ENCODE results near the gene RBM47.

RBM47 gene

GRCh38 chr4:40502934-40503333, 126.7 kb downstream of the RBM47 start:
- H3K4me2 ChIP-seq (ENCODE audit: low read length): no peak overlapping the region
- H3K27me3 ChIP-seq (ENCODE audit: control insufficient read depth, insufficient read depth, low read length): no peaks in the 10 kb centered on the region
- no peak for TF ChIP-seq CTCF (IDR thresholded peaks at IDR 0.05)
- peaks cover 4% of the 10 kb centered on the region for H3K4me1 ChIP-seq
- H3K9ac ChIP-seq: no peak overlapping the region
- no peak overlapping the region for H2AFZ ChIP-seq
- no peak overlapping the region for H3K4me3 ChIP-seq (ENCODE audit: low read depth, low read length)
- H3K79me2 ChIP-seq: peaks cover 6% of the 10 kb centered on the region
- H3K36me3 ChIP-seq (ENCODE audit: control insufficient read depth, insufficient read depth, low read length): no peaks in the 10 kb centered on the region
- no peak overlapping the region for H3K27ac ChIP-seq
- H3K9me3 ChIP-seq (ENCODE audit: control insufficient read depth, low read length): no peaks in the 10 kb centered on the region

GRCh38 chr4:40502220-40502619, 127.4 kb downstream of the RBM47 start:
- Histone ChIP-seq H3K4me1 (peaks cover 4% of the 10 kb centered on the region), H3K4me3 (ENCODE audit: low read depth, low read length) (no peak overlapping the region), H3K36me3 (ENCODE audit: control insufficient read depth, insufficient read depth, low read length) (no peaks in the 10 kb centered on the region), H3K9ac (no peak overlapping the region), H3K9me3 (ENCODE audit: control insufficient read depth, low read length) (no peaks in the 10 kb centered on the region), H3K27me3 (ENCODE audit: control insufficient read depth, insufficient read depth, low read length) (no peaks in the 10 kb centered on the region), H3K4me2 (ENCODE audit: low read length) (no peak overlapping the region), H2AFZ (no peak overlapping the region), H3K79me2 (peaks cover 6% of the 10 kb centered on the region), H3K27ac (peak overlapping the region; percentile 29)
- TF ChIP-seq CTCF (IDR thresholded peaks at IDR 0.05): no peak

DNA sequence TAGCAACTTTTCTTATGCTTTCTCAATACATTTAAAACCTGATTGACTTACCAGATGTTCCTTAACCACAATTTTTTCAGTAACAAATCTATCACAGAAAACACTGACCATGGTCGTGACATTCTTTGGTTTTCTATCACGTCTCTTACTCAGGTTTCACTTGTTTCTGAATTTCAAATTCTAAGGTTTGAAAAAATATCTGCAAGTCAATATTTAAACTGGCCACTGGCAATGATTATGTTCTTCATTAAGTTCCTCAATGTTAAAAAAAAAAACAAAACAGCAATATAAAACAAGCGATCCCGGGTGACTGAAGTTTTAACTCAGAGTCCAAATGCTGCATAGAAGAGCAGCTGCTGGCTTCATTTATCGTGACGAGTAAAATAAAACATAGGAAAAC, 128.9 kb downstream of the RBM47 start:
- H3K27ac ChIP-seq: no peak overlapping the region
- no peak overlapping the region for H3K9ac ChIP-seq
- H3K36me3 ChIP-seq (ENCODE audit: control insufficient read depth, insufficient read depth, low read length): no peaks in the 10 kb centered on the region
- H3K4me1 ChIP-seq: peaks cover 4% of the 10 kb centered on the region
- H3K4me3 ChIP-seq (ENCODE audit: low read depth, low read length): no peak overlapping the region
- H3K9me3 ChIP-seq (ENCODE audit: control insufficient read depth, low read length): no peaks in the 10 kb centered on the region
- TF ChIP-seq CTCF (IDR thresholded peaks at IDR 0.05): no peak
- no peaks in the 10 kb centered on the region for H3K27me3 ChIP-seq (ENCODE audit: control insufficient read depth, insufficient read depth, low read length)
- peaks cover 11% of the 10 kb centered on the region for H3K79me2 ChIP-seq
- no peak overlapping the region for H2AFZ ChIP-seq
- no peak overlapping the region for H3K4me2 ChIP-seq (ENCODE audit: low read length)

GRCh38 chr4:40493160-40493559, 136.5 kb downstream of the RBM47 start:
- H3K27ac ChIP-seq: peak overlapping the region; percentile 24

More at GRCh38 chr4:40493160-40493559, 136.5 kb downstream of the RBM47 start:
- H3K9me3 ChIP-seq (ENCODE audit: control insufficient read depth, low read length): no peaks in the 10 kb centered on the region
- H3K27me3 ChIP-seq (ENCODE audit: control insufficient read depth, insufficient read depth, low read length): no peaks in the 10 kb centered on the region
- no peaks in the 10 kb centered on the region for H3K36me3 ChIP-seq (ENCODE audit: control insufficient read depth, insufficient read depth, low read length)
- H3K4me2 ChIP-seq (ENCODE audit: low read length): no peak overlapping the region
- TF ChIP-seq CTCF (IDR thresholded peaks at IDR 0.05): no peak
- no peak overlapping the region for H2AFZ ChIP-seq
- H3K4me3 ChIP-seq (ENCODE audit: low read depth, low read length): no peak overlapping the region
- H3K4me1 ChIP-seq: peaks cover 9% of the 10 kb centered on the region
- H3K9ac ChIP-seq: no peak overlapping the region
- H3K79me2 ChIP-seq: peaks cover 28% of the 10 kb centered on the region

Data from parathyroid adenoma (tissue), 2 donors.